ENCODE data around the gene COBL. TPM values are rescaled to one million over a fixed set of nuclear protein-coding genes. Genes with fewer than 3 reads are reported as not detected.

The COBL gene
- total RNA-seq, 1 donor = not detected

GRCh38 chr7:51256916-51257315, 59.7 kb downstream of the COBL start:
- no peak overlapping the region for H3K4me3 ChIP-seq (ENCODE audit: low read depth, low read length)
- TF ChIP-seq, protein P1, sequence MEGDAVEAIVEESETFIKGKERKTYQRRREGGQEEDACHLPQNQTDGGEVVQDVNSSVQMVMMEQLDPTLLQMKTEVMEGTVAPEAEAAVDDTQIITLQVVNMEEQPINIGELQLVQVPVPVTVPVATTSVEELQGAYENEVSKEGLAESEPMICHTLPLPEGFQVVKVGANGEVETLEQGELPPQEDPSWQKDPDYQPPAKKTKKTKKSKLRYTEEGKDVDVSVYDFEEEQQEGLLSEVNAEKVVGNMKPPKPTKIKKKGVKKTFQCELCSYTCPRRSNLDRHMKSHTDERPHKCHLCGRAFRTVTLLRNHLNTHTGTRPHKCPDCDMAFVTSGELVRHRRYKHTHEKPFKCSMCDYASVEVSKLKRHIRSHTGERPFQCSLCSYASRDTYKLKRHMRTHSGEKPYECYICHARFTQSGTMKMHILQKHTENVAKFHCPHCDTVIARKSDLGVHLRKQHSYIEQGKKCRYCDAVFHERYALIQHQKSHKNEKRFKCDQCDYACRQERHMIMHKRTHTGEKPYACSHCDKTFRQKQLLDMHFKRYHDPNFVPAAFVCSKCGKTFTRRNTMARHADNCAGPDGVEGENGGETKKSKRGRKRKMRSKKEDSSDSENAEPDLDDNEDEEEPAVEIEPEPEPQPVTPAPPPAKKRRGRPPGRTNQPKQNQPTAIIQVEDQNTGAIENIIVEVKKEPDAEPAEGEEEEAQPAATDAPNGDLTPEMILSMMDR (IDR thresholded peaks at IDR 0.05; ENCODE audit: insufficient read depth, low read length) = no peak
- no peak for DNase-seq (ENCODE audit: low read depth)

GRCh38 chr7:51256209-51256781, 60.3 kb downstream of the COBL start:
- no peak for DNase-seq (ENCODE audit: low read depth)
- no peak overlapping the region for H3K4me3 ChIP-seq (ENCODE audit: low read depth, low read length)
- TF ChIP-seq, protein P1 (IDR thresholded peaks at IDR 0.05; ENCODE audit: insufficient read depth, low read length) = no peak

GRCh38 chr7:51255536-51256208, 60.9 kb downstream of the COBL start:
- H3K4me3 ChIP-seq (ENCODE audit: low read depth, low read length) = no peak overlapping the region
- DNase-seq (ENCODE audit: low read depth) = no peak
- TF ChIP-seq, protein P1 (IDR thresholded peaks at IDR 0.05; ENCODE audit: insufficient read depth, low read length) = no peak

- TF ChIP-seq, protein P1 (IDR thresholded peaks at IDR 0.05; ENCODE audit: insufficient read depth, low read length) = no peak
- DNase-seq (ENCODE audit: low read depth) = no peak
- no peak overlapping the region for H3K4me3 ChIP-seq (ENCODE audit: low read depth, low read length)
Observed at GRCh38 chr7:51255036-51255435, 61.6 kb downstream of the COBL start.

- TF ChIP-seq, protein P1 (IDR thresholded peaks at IDR 0.05; ENCODE audit: insufficient read depth, low read length) = no peak
- H3K4me3 ChIP-seq (ENCODE audit: low read depth, low read length) = no peak overlapping the region
- DNase-seq (ENCODE audit: low read depth) = no peak
Observed at GRCh38 chr7:51253157-51253556, 63.5 kb downstream of the COBL start.

- no peak overlapping the region for H3K4me3 ChIP-seq (ENCODE audit: low read depth, low read length)
- TF ChIP-seq, protein P1 (IDR thresholded peaks at IDR 0.05; ENCODE audit: insufficient read depth, low read length) = no peak
- DNase-seq (ENCODE audit: low read depth) = no peak
Observed at GRCh38 chr7:51251290-51251689, 65.3 kb downstream of the COBL start.
